H9 (cell line): ENCODE measurements around the gene LMO1. TPM values are rescaled to one million over a fixed set of nuclear protein-coding genes. Genes with fewer than 3 reads are reported as not detected.

Experiments used
- DNase-seq: peaks from one replicate; pipeline ENCODE4 v3.0.0-alpha.2; 2017
- H2AFZ ChIP-seq: one replicate; pipeline ENCODE4 v1.6.1; 2013; ENCODE audit warnings: mild to moderate bottlenecking, low read length, control low read depth, moderate library complexity
- H2AK5ac ChIP-seq: 2 replicates; pipeline ENCODE4 v1.6.1; 2013; ENCODE audit warnings: low read length, control low read depth, mixed read lengths; ENCODE audit not compliant: insufficient read length
- H2BK120ac ChIP-seq: one replicate; pipeline ENCODE4 v1.6.1; 2013; ENCODE audit warnings: low read depth, mild to moderate bottlenecking, low read length, control low read depth, inconsistent platforms; ENCODE audit not compliant: poor library complexity, severe bottlenecking
- H2BK12ac ChIP-seq: 2 replicates; pipeline ENCODE4 v1.6.1; 2013; ENCODE audit warnings: low read length, control low read depth, mixed read lengths, low read depth; ENCODE audit not compliant: insufficient read length
- H2BK15ac ChIP-seq: 2 replicates; pipeline ENCODE4 v1.6.1; 2013; ENCODE audit warnings: low read depth, low read length, control low read depth
- H2BK20ac ChIP-seq: one replicate; pipeline ENCODE4 v1.6.1; 2013; ENCODE audit warnings: low read depth, mild to moderate bottlenecking, low read length, control low read depth, inconsistent platforms; ENCODE audit not compliant: poor library complexity, severe bottlenecking
- H2BK5ac ChIP-seq: 2 replicates; pipeline ENCODE4 v1.6.1; 2013; ENCODE audit warnings: low read length, control low read depth, mixed read lengths; ENCODE audit not compliant: insufficient read length
- H3K14ac ChIP-seq: 2 replicates; pipeline ENCODE4 v1.6.1; 2013; ENCODE audit warnings: low read length, control low read depth; ENCODE audit not compliant: insufficient read depth
- H3K18ac ChIP-seq: 2 replicates; pipeline ENCODE4 v1.6.1; 2013; ENCODE audit warnings: low read depth, mild to moderate bottlenecking, mixed read lengths, low read length, control low read depth; ENCODE audit not compliant: insufficient read length
- H3K23ac ChIP-seq: 2 replicates; pipeline ENCODE4 v1.6.1; 2013; ENCODE audit warnings: low read length, control low read depth, mixed read lengths, low read depth; ENCODE audit not compliant: insufficient read length
- H3K23me2 ChIP-seq: 2 replicates; pipeline ENCODE4 v1.6.1; 2013; ENCODE audit warnings: low read depth, mild to moderate bottlenecking, mixed read lengths, low read length, control low read depth; ENCODE audit not compliant: insufficient read length, poor library complexity, severe bottlenecking
- H3K27ac ChIP-seq: 2 replicates; pipeline ENCODE4 v1.5.1; 2013; ENCODE audit warnings: low read length, control low read depth, mixed read lengths, low read depth; ENCODE audit not compliant: insufficient read length
- H3K27me3 ChIP-seq: 2 replicates; pipeline ENCODE4 v1.6.1; 2013; ENCODE audit warnings: low read length, control low read depth, inconsistent platforms; ENCODE audit not compliant: insufficient read depth
- H3K4ac ChIP-seq: 2 replicates; pipeline ENCODE4 v1.6.1; 2013; ENCODE audit warnings: low read depth, mild to moderate bottlenecking, control low read depth, inconsistent platforms, low read length, moderate library complexity
- H3K4me1 ChIP-seq: 2 replicates; pipeline ENCODE4 v1.6.1; 2013; ENCODE audit warnings: low read length, control low read depth, inconsistent platforms; ENCODE audit not compliant: insufficient read depth
- H3K4me2 ChIP-seq: 2 replicates; pipeline ENCODE4 v1.6.1; 2013; ENCODE audit warnings: low read length, control low read depth, mixed read lengths; ENCODE audit not compliant: insufficient read length, insufficient read depth
- H3K56ac ChIP-seq: 2 replicates; pipeline ENCODE4 v1.6.1; 2013; ENCODE audit warnings: low read depth, mild to moderate bottlenecking, mixed read lengths, low read length, control low read depth; ENCODE audit not compliant: insufficient read length
- H3K79me1 ChIP-seq: 2 replicates; pipeline ENCODE4 v1.6.1; 2013; ENCODE audit warnings: low read depth, mild to moderate bottlenecking, moderate library complexity, low read length, control low read depth, inconsistent platforms; ENCODE audit not compliant: insufficient read depth, poor library complexity, severe bottlenecking
- H3K79me2 ChIP-seq: 2 replicates; pipeline ENCODE4 v1.6.1; 2013; ENCODE audit warnings: low read length, control low read depth, inconsistent platforms; ENCODE audit not compliant: insufficient read depth
- H3K9ac ChIP-seq: 2 replicates; pipeline ENCODE4 v1.6.1; 2013; ENCODE audit warnings: low read length, control low read depth, mixed read lengths; ENCODE audit not compliant: insufficient read length; ENCODE audit errors: extremely low read depth
- H3K9me3 ChIP-seq: one replicate; pipeline ENCODE4 v1.6.1; 2013; ENCODE audit warnings: low read depth, low read length, inconsistent platforms; ENCODE audit not compliant: control insufficient read depth
- H3T11ph ChIP-seq: one replicate; pipeline ENCODE4 v1.6.1; 2013; ENCODE audit warnings: mild to moderate bottlenecking, low read length, control low read depth, inconsistent platforms
- H4K20me1 ChIP-seq: one replicate; pipeline ENCODE4 v1.6.1; 2013; ENCODE audit not compliant: control insufficient read depth, insufficient read length, insufficient read depth
- H4K5ac ChIP-seq: 2 replicates; pipeline ENCODE4 v1.6.1; 2013; ENCODE audit warnings: low read depth, mild to moderate bottlenecking, mixed read lengths, low read length, control low read depth; ENCODE audit not compliant: insufficient read length
- H4K8ac ChIP-seq: replicated peaks from 2 replicates; pipeline ENCODE4 v1.6.1; 2013; ENCODE audit warnings: low read length, control low read depth, mixed read lengths, low read depth; ENCODE audit not compliant: insufficient read length
- H4K91ac ChIP-seq: 2 replicates; pipeline ENCODE4 v1.6.1; 2013; ENCODE audit warnings: low read depth, mild to moderate bottlenecking, moderate library complexity, mixed read lengths, low read length, control low read depth; ENCODE audit not compliant: insufficient read length
- H3K27ac Mint-ChIP-seq, 3 experiments: 2 replicates in 2 of 3; 3 replicates in 1 of 3; pipeline ENCODE4 v1.8.0; 2020 to 2021; ENCODE audit warnings: mixed read lengths in 3 of 3, mild to moderate bottlenecking in 1 of 3, moderate library complexity in 1 of 3
- H3K27me3 Mint-ChIP-seq: 2 replicates; pipeline ENCODE4 v1.8.0; 2021; ENCODE audit warnings: low read depth, mild to moderate bottlenecking, moderate library complexity, mixed read lengths
- H3K36me3 Mint-ChIP-seq, 3 experiments: 2 replicates in 2 of 3; 3 replicates in 1 of 3; pipeline ENCODE4 v1.8.0; 2020 to 2021; ENCODE audit warnings: low read depth in 3 of 3, mixed read lengths in 3 of 3; ENCODE audit not compliant: insufficient read depth in 1 of 3
- H3K4me1 Mint-ChIP-seq, 2 experiments: 2 replicates each; pipeline ENCODE4 v1.8.0; 2020; ENCODE audit warnings: mixed read lengths in 2 of 2
- H3K4me3 Mint-ChIP-seq, 2 experiments: 2 replicates in 1 of 2; 3 replicates in 1 of 2; pipeline ENCODE4 v1.8.0; 2020 to 2021; ENCODE audit warnings: mild to moderate bottlenecking in 2 of 2, mixed read lengths in 2 of 2, moderate library complexity in 1 of 2
- H3K9me3 Mint-ChIP-seq, 2 experiments: 2 replicates in 1 of 2; 3 replicates in 1 of 2; pipeline ENCODE4 v1.8.0; 2020; ENCODE audit warnings: mild to moderate bottlenecking in 2 of 2, mixed read lengths in 2 of 2, moderate library complexity in 1 of 2
- WGBS: extraction: QIAGEN DNeasy Blood & Tissue Kit; methylation state at CpG from one replicate; pipeline ENCODE4 v1.1.7; 2013; ENCODE audit warnings: missing lambda C conversion rate, low lambda C conversion rate, mixed read lengths; ENCODE audit not compliant: insufficient read length; ENCODE audit errors: extremely low coverage; 5-methylcytosine and 5-hydroxymethylcytosine counted together
- total RNA-seq: library from RNA; stranded (reverse); gene quantifications from 2 replicates; pipeline ENCODE4 v1.2.1, GENCODE V29; 2021
- TF ChIP-seq, protein P1 (sequence below): fragments of 200-600 bp; sonication (generic); conservative IDR thresholded peaks from 3 replicates; pipeline ENCODE4 v1.8.0; 2021; ENCODE audit warnings: antibody characterized with exemption, mild to moderate bottlenecking

LMO1 gene
- total RNA-seq, 1 experiment from 2014 or later, result 0.50 TPM

DNA sequence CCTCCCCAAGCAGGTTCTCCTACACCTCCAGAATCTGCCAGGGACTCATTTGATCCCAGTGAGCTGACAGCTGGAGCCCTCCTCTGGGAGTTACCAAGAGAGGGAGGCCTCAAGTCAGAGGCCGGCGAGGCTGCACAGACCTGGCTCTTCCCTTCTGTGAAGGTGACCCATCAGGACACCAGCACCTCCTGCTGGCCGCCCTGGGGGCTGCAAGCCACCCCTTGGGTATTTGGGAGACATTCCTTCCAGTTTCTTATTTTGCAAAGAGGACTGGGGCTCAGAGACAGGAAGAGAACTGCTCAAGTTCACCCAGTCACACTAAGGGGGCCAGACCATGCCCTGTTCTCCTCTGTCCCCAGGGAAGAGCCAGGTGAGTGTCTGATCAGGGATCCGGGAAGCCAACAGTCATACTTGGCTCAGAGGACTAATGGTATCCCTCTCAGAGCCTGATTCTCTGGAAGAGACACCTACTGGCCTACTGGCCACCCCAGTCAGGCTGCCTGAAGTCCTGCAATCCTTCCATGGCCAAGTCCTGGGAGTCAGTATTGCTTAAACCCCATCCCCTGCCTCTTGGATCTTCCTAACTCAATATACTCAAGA lies 54.4 kb downstream of the LMO1 start:
- Histone ChIP-seq H2BK20ac (no peak overlapping the region), H2AK5ac (no peak overlapping the region), H3K9ac (no peak overlapping the region), H3K27ac (no peak overlapping the region), H2BK5ac (no peak overlapping the region), H4K5ac (no peak overlapping the region), H3K4ac (no peak overlapping the region), H2BK15ac (no peak overlapping the region), H3K56ac (no peak overlapping the region), H3K9me3 (no peaks in the 10 kb centered on the region), H4K91ac (no peak overlapping the region), H3K23ac (no peak overlapping the region), H3K14ac (no peak overlapping the region), H2BK12ac (no peak overlapping the region), H3K79me2 (no peaks in the 10 kb centered on the region), H2BK120ac (no peak overlapping the region), H3K18ac (no peak overlapping the region), H2AFZ (no peak overlapping the region), H3K4me1 (no peaks in the 10 kb centered on the region), H3K4me2 (no peak overlapping the region), H3K79me1 (no peaks in the 10 kb centered on the region), H4K20me1 (no peaks in the 10 kb centered on the region), H3T11ph (no peak overlapping the region), H3K27me3 (no peaks in the 10 kb centered on the region), H4K8ac (no peak overlapping the region), H3K23me2 (no peaks in the 10 kb centered on the region)
- H3K4me1 Mint-ChIP-seq, result peaks cover 15 to 18% of the 10 kb centered on the region in 2 experiments
- peak; percentile 67 for DNase-seq
- no peak overlapping the region for H3K27ac Mint-ChIP-seq
- H3K36me3 Mint-ChIP-seq, result no peaks in the 10 kb centered on the region
- H3K27me3 Mint-ChIP-seq, result peaks cover 5% of the 10 kb centered on the region
- no CpG with 5 or more reads among the region's 4 CpGs for WGBS
- TF ChIP-seq, protein P1, sequence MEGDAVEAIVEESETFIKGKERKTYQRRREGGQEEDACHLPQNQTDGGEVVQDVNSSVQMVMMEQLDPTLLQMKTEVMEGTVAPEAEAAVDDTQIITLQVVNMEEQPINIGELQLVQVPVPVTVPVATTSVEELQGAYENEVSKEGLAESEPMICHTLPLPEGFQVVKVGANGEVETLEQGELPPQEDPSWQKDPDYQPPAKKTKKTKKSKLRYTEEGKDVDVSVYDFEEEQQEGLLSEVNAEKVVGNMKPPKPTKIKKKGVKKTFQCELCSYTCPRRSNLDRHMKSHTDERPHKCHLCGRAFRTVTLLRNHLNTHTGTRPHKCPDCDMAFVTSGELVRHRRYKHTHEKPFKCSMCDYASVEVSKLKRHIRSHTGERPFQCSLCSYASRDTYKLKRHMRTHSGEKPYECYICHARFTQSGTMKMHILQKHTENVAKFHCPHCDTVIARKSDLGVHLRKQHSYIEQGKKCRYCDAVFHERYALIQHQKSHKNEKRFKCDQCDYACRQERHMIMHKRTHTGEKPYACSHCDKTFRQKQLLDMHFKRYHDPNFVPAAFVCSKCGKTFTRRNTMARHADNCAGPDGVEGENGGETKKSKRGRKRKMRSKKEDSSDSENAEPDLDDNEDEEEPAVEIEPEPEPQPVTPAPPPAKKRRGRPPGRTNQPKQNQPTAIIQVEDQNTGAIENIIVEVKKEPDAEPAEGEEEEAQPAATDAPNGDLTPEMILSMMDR, result peak; percentile 83
- H3K9me3 Mint-ChIP-seq, result no peaks in the 10 kb centered on the region
- no peak overlapping the region for H3K4me3 Mint-ChIP-seq
